ENCODE data around the gene MTG2.
"Not testable (repeated sequence)": the region's sequence is repeated elsewhere in the genome, so short reads cannot be mapped to it uniquely, and the experiment has no call there.

The MTG2 gene

GRCh38 chr20:62145688-62146018 is 37.2 kb upstream of the MTG2 start:
- no peak for DNase-seq (ENCODE audit: low read depth in 3 of 3)

- no peak for DNase-seq (ENCODE audit: low read depth in 3 of 3)
Observed at GRCh38 chr20:62146019-62146755, 36.6 kb upstream of the MTG2 start.

- no peak for DNase-seq (ENCODE audit: low read depth in 3 of 3)
Observed at GRCh38 chr20:62147125-62147524, 35.7 kb upstream of the MTG2 start.

DNA sequence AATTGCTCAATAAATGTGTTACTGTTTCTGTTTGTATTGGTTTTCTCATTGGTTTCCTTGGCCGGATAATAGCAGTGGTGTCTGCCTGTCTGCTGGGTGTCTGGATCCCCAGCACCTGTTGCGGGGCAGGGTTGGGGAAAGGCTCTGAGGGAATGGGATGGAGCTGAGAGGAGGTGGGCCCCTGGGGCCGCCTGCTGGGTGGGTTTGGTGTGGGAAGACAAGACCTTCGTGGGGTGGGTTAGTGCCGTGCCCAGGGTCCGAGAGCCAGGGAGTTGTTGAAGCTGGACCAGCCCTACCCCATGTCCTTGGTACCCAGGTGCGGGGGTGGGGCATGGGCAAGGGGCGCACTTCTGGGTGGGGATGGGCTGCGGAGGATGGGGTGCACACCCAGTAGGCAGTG is 35.3 kb upstream of the MTG2 start:
- DNase-seq (ENCODE audit: low read depth in 3 of 3): no peak

DNA sequence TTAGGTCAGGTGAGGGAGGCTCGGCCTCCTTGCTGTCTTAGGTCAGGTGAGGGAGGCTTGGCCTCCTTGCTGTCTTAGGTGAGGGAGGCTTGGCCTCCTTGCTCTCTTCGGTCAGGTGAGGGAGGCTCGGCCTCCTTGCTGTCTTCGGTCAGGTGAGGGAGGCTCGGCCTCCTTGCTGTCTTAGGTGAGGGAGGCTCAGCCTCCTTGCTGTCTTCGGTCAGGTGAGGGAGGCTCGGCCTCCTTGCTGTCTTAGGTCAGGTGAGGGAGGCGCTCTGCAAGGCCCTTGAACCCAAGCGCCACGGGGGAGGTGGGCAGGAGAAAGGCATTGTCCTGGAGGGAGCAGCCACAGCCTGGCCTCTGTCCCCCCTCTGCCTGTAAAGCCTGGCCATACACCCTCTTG is 34.4 kb upstream of the MTG2 start:
- DNase-seq (ENCODE audit: low read depth in 3 of 3): not testable (repeated sequence)

- DNase-seq (ENCODE audit: low read depth in 3 of 3): no peak
Observed at GRCh38 chr20:62148908-62149314, 33.9 kb upstream of the MTG2 start.

DNA sequence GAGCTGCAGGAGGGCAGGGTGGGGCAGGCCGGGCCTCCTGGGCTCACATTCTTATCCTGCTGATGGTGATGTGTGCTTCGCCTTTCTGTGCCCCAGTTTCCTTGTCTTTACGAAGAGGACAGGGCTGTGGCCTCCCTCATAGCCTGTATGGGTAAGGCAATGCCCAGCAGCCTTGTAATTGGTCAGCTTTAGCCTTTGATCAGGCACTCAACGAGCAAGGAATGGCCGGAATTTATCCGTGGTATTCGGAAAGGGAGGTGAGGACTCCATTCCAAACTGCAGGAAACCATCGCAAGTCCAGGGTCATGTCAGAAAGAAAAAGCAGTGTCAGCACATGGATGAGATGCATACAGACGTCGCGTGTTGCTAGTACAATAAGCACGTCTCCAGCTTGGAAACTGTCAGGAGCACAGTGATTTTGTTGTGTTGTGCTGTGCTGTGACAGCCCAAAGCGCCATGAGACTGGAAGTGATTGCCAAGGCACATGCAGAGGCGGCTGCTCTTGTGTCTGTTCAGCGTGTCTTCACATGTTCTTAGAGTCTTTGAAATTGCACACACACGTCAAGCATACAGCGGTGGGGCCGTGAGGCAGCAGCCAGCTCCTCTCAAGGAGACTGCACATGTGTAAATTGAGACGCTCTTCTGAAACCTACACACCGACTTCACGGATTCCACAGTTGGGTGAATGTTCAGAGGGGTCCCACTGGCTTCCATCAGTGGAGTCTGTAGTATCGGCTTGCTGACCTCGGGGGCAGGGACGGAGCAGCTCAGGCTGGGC is 33.1 kb upstream of the MTG2 start:
- no peak for DNase-seq (ENCODE audit: low read depth in 3 of 3)

DNA sequence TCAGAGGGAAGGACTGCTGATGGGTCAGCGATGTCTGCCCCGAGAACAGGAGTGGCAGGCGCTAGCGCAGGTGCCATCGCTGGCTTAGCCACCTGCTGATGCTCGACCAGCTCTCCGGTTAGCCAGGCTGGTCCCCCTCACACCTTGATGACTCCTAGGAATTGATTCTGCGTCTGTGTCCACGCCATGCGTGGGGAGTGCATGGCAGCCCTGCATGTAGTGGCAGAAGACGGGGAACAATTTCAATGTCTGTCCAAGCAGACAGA is 32.6 kb upstream of the MTG2 start:
- no peak for DNase-seq (ENCODE audit: low read depth in 3 of 3)

GRCh38 chr20:62151225-62151624 is 31.6 kb upstream of the MTG2 start:
- DNase-seq (ENCODE audit: low read depth in 3 of 3): no peak

DNA sequence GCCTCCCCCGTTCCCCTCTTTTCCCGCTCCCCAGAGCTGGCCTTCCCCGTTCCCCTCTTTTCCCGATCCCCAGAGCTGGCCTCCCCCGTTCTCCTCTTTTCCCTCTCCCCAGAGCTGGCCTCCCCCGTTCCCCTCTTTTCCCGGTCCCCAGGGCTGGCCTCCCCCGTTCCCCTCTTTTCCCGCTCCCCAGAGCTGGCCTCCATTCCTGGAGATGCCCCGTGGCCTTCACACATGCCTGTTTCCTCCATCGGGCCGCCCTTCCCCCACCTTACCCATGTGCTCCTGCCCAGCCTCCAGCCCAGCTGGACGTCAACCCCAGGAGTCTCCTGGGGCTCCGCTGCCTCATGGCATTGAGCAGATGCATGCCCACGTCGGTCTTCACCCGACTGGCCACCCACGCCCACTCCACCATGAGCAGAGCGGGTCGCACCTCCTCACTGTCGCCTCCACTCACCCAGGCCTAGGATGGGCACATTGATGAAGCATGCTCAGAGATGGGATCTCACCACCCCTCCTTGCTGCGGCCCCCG is 30.9 kb upstream of the MTG2 start:
- no peak for DNase-seq (ENCODE audit: low read depth in 3 of 3)

GRCh38 chr20:62155428-62156253 is 27.2 kb upstream of the MTG2 start:
- DNase-seq (ENCODE audit: low read depth in 3 of 3): no peak

DNA sequence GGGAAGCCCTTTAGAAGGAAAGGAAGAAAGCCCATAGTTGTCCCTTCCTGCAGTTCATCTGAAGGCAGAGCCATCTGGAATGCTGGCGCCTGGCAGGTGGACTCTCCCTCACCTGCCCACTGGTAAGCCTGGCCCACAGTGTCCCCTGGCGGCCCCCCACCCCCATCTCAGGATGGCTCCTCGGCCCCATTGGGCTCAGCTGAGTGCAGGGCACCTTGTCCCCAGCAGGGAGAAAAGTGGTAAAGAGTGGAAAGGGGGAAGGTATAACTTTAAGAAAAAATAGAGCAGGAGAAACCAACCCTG is 26.6 kb upstream of the MTG2 start:
- no peak for DNase-seq (ENCODE audit: low read depth in 3 of 3)

GRCh38 chr20:62156592-62157386 is 26.0 kb upstream of the MTG2 start:
- peak; percentile 53 to 64 (median 61) for DNase-seq (ENCODE audit: low read depth in 3 of 3)

GRCh38 chr20:62157387-62158087 is 25.3 kb upstream of the MTG2 start:
- no peak for DNase-seq (ENCODE audit: low read depth in 3 of 3)

- DNase-seq (ENCODE audit: low read depth in 3 of 3): no peak
Observed at GRCh38 chr20:62158088-62158400, 24.8 kb upstream of the MTG2 start.

GRCh38 chr20:62158541-62158940 is 24.3 kb upstream of the MTG2 start:
- no peak for DNase-seq (ENCODE audit: low read depth in 3 of 3)

DNA sequence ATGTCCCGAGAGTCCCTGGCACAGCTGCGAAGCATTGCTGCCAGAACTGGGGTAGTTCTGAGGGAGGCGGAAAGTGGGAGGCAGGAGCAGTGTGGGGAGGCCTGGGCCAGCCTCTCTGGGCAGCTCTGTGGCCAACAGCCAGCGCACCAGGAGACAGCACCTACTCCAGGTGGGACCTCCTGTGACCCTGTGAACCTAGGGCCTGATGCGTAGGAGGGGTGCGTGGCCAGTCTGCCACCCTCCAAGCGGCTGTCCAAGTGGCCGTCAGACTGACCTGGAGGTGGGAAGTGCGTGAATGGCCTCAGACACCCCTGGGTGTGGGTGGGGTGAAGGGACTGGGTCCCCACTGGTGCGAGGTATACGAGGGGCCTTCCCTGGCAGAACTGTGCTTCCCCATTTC is 23.8 kb upstream of the MTG2 start:
- DNase-seq (ENCODE audit: low read depth in 3 of 3): no peak

DNA sequence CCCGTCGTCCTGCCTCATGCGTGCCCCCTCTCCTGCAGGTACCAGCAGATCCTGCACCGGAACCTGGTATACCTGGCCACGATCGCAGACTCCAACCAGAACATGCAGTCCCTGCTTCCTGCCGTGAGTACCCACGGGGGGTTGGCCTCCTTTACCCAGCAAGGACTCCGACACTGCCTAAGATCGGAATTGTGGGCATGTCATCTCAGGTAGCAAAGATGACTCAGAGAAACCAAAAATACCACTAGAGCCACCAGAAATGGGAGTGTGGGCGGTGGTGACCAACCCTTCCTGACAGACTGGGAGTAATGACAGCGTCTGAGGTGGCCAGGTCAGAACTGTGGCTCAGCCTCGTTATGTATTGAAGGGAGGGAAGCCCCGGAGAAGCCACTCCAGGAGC is 23.0 kb upstream of the MTG2 start:
- peak in 2 of 3 experiments; percentile 10 to 17 for DNase-seq (ENCODE audit: low read depth in 3 of 3)

DNA sequence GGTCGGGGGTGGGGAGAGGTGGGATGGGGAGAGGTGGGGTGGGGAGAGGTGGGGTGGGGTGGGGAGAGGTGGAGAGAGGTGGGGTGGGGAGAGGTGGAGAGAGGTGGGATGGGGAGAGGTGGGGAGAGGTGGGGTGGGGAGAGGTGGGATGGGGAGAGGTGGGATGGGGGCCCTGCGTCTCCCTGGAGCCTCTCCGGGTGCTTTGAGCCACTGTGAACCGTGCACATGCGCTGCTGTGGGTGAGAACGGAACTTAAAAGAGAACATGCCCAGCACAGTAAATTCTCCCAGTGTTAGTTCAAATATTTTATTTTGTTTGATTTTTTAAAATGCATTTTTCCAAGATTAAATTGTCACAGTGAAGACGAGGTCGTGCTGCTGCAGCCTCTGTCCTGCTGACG is 22.6 kb upstream of the MTG2 start:
- DNase-seq (ENCODE audit: low read depth in 3 of 3): no peak

DNA sequence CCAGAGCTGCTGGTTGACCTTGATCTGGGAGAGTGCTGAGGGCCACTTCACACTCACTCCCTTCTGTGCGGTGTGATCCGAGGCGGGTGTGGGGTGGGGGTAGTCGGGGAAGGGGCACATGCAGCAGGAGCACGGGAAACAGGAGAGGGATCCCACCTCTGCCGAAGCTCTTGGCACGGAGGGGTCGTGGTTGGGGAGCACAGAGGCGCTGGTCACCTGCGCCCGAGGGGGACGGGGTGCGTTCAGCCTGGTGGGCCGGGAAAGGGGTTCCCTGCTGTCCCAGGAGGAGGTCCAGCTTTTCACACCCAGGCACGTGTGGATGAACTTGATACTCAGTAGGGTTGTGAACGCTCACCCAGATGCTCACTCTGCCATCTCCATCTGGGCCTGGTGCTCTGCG is 22.0 kb upstream of the MTG2 start:
- no peak for DNase-seq (ENCODE audit: low read depth in 3 of 3)

DNA sequence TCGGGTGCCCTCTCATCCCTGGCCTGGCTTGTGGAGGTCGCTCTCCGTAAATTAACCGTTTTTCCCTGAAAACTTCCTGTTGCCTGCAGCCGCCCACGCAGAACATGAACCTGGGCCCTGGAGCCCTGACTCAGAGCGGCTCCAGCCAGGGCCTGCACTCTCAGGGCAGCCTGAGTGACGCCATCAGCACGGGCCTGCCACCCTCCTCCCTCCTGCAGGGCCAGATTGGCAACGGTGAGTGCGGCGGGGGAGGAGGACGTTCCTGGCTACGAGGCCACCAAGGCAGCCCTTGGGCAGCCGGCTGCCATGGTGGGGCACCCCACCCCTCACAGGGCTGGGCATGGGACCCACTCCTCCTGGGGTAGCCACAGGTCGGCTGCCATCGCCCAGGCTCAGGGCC is 21.5 kb upstream of the MTG2 start:
- DNase-seq (ENCODE audit: low read depth in 3 of 3): no peak

Measured in stimulated activated CD4-positive, alpha-beta T cell treated with anti-CD3 and anti-CD28 coated beads, TNF-alpha, amount 100 ng/mL, for 4 hours (primary cell).